ENCODE data around the gene DMRTC2.

The DMRTC2 gene

GRCh38 chr19:41811981-41812380 is 32.9 kb upstream of the DMRTC2 start:
- Histone ChIP-seq H3K4me3 (ENCODE audit: low read length) (no peak overlapping the region), H3K9me3 (ENCODE audit: insufficient read depth, low read depth, low read length) (no peaks in the 10 kb centered on the region), H3K9ac (ENCODE audit: low read depth, low read length) (no peak overlapping the region), H3K27me3 (ENCODE audit: insufficient read depth, low read length) (no peaks in the 10 kb centered on the region), H3K36me3 (ENCODE audit: insufficient read depth, low read depth, low read length) (no peaks in the 10 kb centered on the region), H3K27ac (ENCODE audit: low read length) (no peak overlapping the region), H3K4me1 (ENCODE audit: insufficient read depth, low read length) (no peaks in the 10 kb centered on the region)

DNA sequence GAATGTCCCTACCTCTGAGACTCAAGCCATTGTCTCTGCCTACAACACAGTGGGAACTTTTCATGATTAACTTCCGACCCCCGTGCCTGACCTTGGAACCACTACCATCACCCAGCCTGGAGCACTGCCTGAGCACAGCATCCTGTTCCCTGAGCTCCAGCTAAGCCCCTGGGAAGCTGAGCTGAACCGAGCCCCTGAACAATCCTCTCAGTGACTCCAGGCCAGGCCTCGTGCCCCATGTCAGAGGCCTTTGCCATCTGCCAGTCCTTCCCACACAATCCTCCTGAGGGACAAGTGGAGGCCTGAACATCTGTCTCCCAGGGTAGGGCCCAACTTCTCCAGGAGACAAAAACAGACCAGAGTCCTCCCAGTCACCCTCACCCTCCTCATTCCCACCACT is 30.9 kb upstream of the DMRTC2 start:
- H3K4me1 ChIP-seq (ENCODE audit: insufficient read depth, low read length) = no peaks in the 10 kb centered on the region
- no peak overlapping the region for H3K9ac ChIP-seq (ENCODE audit: low read depth, low read length)
- H3K9me3 ChIP-seq (ENCODE audit: insufficient read depth, low read depth, low read length) = no peaks in the 10 kb centered on the region
- H3K4me3 ChIP-seq (ENCODE audit: low read length) = no peak overlapping the region
- H3K36me3 ChIP-seq (ENCODE audit: insufficient read depth, low read depth, low read length) = no peaks in the 10 kb centered on the region
- H3K27ac ChIP-seq (ENCODE audit: low read length) = no peak overlapping the region
- no peaks in the 10 kb centered on the region for H3K27me3 ChIP-seq (ENCODE audit: insufficient read depth, low read length)

- Histone ChIP-seq H3K4me1 (ENCODE audit: insufficient read depth, low read length) (no peaks in the 10 kb centered on the region), H3K27me3 (ENCODE audit: insufficient read depth, low read length) (no peaks in the 10 kb centered on the region), H3K9me3 (ENCODE audit: insufficient read depth, low read depth, low read length) (no peaks in the 10 kb centered on the region), H3K9ac (ENCODE audit: low read depth, low read length) (no peak overlapping the region), H3K36me3 (ENCODE audit: insufficient read depth, low read depth, low read length) (no peaks in the 10 kb centered on the region), H3K4me3 (ENCODE audit: low read length) (no peak overlapping the region), H3K27ac (ENCODE audit: low read length) (no peak overlapping the region)
Measured at GRCh38 chr19:41815301-41815700, 29.5 kb upstream of the DMRTC2 start.

GRCh38 chr19:41816761-41817160 is 28.1 kb upstream of the DMRTC2 start:
- no peak overlapping the region for H3K27ac ChIP-seq (ENCODE audit: low read length)
- no peaks in the 10 kb centered on the region for H3K36me3 ChIP-seq (ENCODE audit: insufficient read depth, low read depth, low read length)
- no peaks in the 10 kb centered on the region for H3K4me1 ChIP-seq (ENCODE audit: insufficient read depth, low read length)
- H3K27me3 ChIP-seq (ENCODE audit: insufficient read depth, low read length) = no peaks in the 10 kb centered on the region
- H3K4me3 ChIP-seq (ENCODE audit: low read length) = no peak overlapping the region
- no peaks in the 10 kb centered on the region for H3K9me3 ChIP-seq (ENCODE audit: insufficient read depth, low read depth, low read length)
- no peak overlapping the region for H3K9ac ChIP-seq (ENCODE audit: low read depth, low read length)

DNA sequence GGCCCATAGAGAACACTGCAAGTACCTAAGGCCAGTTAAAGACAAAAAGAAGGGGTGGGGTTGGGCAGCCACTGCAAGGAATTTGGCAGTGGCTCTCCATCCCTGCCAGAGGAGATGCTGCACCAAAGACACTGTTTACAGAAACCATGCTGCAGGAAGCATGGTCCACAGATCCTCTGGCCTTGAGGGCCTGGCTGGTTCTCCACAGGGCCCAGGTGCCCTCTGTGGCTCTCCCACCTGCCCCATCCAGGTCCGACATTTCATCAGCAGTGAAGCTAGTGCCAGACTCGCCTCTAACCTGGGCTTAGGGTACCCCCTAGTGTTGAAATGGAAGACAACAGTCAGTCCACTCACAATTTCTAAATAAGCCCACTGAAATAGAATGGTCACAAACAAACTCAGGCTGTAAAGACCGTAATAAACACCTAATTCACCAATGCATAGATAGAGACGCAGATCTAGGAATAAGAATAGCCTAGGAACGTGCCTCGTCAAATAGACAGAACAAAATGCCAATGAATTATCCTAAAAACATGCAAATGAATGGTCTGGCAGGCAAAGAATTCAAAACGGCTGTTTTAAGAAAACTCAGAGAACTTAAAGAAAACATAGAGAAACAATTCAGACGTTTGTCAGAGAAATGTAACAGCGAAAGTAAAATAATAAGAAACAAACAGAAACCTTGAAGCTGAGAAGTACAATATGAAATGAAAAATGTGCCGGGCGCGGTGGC is 23.7 kb upstream of the DMRTC2 start:
- Histone ChIP-seq H3K27me3 (ENCODE audit: insufficient read depth, low read length) (no peaks in the 10 kb centered on the region), H3K9me3 (ENCODE audit: insufficient read depth, low read depth, low read length) (no peaks in the 10 kb centered on the region), H3K27ac (ENCODE audit: low read length) (no peak overlapping the region), H3K36me3 (ENCODE audit: insufficient read depth, low read depth, low read length) (no peaks in the 10 kb centered on the region), H3K9ac (ENCODE audit: low read depth, low read length) (no peak overlapping the region), H3K4me1 (ENCODE audit: insufficient read depth, low read length) (no peaks in the 10 kb centered on the region), H3K4me3 (ENCODE audit: low read length) (no peak overlapping the region)

GRCh38 chr19:41837981-41838708 is 6.7 kb upstream of the DMRTC2 start:
- Histone ChIP-seq H3K27me3 (ENCODE audit: insufficient read depth, low read length) (peaks cover 7% of the 10 kb centered on the region; the same call in 1 of the 2 replicates), H3K9ac (ENCODE audit: low read depth, low read length) (no peak overlapping the region)

GRCh38 chr19:41839211-41839610 is 5.6 kb upstream of the DMRTC2 start:
- H3K27me3 ChIP-seq (ENCODE audit: insufficient read depth, low read length) = peaks cover 7% of the 10 kb centered on the region; the same call in 1 of the 2 replicates

More at GRCh38 chr19:41837981-41838708, 6.7 kb upstream of the DMRTC2 start:
- Histone ChIP-seq H3K4me1 (ENCODE audit: insufficient read depth, low read length) (no peaks in the 10 kb centered on the region), H3K27ac (ENCODE audit: low read length) (no peak overlapping the region), H3K4me3 (ENCODE audit: low read length) (no peak overlapping the region), H3K36me3 (ENCODE audit: insufficient read depth, low read depth, low read length) (no peaks in the 10 kb centered on the region), H3K9me3 (ENCODE audit: insufficient read depth, low read depth, low read length) (no peaks in the 10 kb centered on the region)

GRCh38 chr19:41843371-41843770 is 1.5 kb upstream of the DMRTC2 start:
- H3K4me3 ChIP-seq (ENCODE audit: low read length) = no peak overlapping the region
- H3K9ac ChIP-seq (ENCODE audit: low read depth, low read length) = no peak overlapping the region
- no peak overlapping the region for H3K27ac ChIP-seq (ENCODE audit: low read length)
- no peaks in the 10 kb centered on the region for H3K36me3 ChIP-seq (ENCODE audit: insufficient read depth, low read depth, low read length)
- peaks cover 7% of the 10 kb centered on the region; the same call in 1 of the 2 replicates for H3K27me3 ChIP-seq (ENCODE audit: insufficient read depth, low read length)
- H3K4me1 ChIP-seq (ENCODE audit: insufficient read depth, low read length) = no peaks in the 10 kb centered on the region
- no peaks in the 10 kb centered on the region for H3K9me3 ChIP-seq (ENCODE audit: insufficient read depth, low read depth, low read length)

More at GRCh38 chr19:41839211-41839610, 5.6 kb upstream of the DMRTC2 start:
- H3K36me3 ChIP-seq (ENCODE audit: insufficient read depth, low read depth, low read length) = no peaks in the 10 kb centered on the region
- H3K27ac ChIP-seq (ENCODE audit: low read length) = no peak overlapping the region
- H3K4me3 ChIP-seq (ENCODE audit: low read length) = no peak overlapping the region
- no peaks in the 10 kb centered on the region for H3K4me1 ChIP-seq (ENCODE audit: insufficient read depth, low read length)
- no peak overlapping the region for H3K9ac ChIP-seq (ENCODE audit: low read depth, low read length)
- H3K9me3 ChIP-seq (ENCODE audit: insufficient read depth, low read depth, low read length) = no peaks in the 10 kb centered on the region

- no peak within 1 kb of the TSS for H3K9ac ChIP-seq (ENCODE audit: low read depth, low read length)
- H3K9me3 ChIP-seq (ENCODE audit: insufficient read depth, low read depth, low read length) = no peaks in the 10 kb centered on the region
- no peak within 1 kb of the TSS for H3K27ac ChIP-seq (ENCODE audit: low read length)
- H3K27me3 ChIP-seq (ENCODE audit: insufficient read depth, low read length) = no peaks in the 10 kb centered on the region
- no peaks in the 10 kb centered on the region for H3K4me1 ChIP-seq (ENCODE audit: insufficient read depth, low read length)
- no peak within 1 kb of the TSS for H3K4me3 ChIP-seq (ENCODE audit: low read length)
- H3K36me3 ChIP-seq (ENCODE audit: insufficient read depth, low read depth, low read length) = no peaks in the 10 kb centered on the region
Measured at GRCh38 chr19:41844601-41845000, 241 bp upstream of the DMRTC2 start, which contains the start of gene LYPD4. TSS of gene LYPD4 (minus strand) at chr19:41844683. CDS start at chr19:41839285, 5,398 bp downstream.

- Histone ChIP-seq H3K36me3 (ENCODE audit: insufficient read depth, low read depth, low read length) (no peaks in the 10 kb centered on the region), H3K27ac (ENCODE audit: low read length) (no peak overlapping the region), H3K4me3 (ENCODE audit: low read length) (no peak overlapping the region), H3K9me3 (ENCODE audit: insufficient read depth, low read depth, low read length) (no peaks in the 10 kb centered on the region), H3K9ac (ENCODE audit: low read depth, low read length) (no peak overlapping the region), H3K27me3 (ENCODE audit: insufficient read depth, low read length) (no peaks in the 10 kb centered on the region), H3K4me1 (ENCODE audit: insufficient read depth, low read length) (no peaks in the 10 kb centered on the region)
Measured at GRCh38 chr19:41845051-41845590, 279 bp downstream of the DMRTC2 start.

GRCh38 chr19:41847351-41848105 is 2.7 kb downstream of the DMRTC2 start:
- Histone ChIP-seq H3K4me3 (ENCODE audit: low read length) (no peak overlapping the region), H3K9ac (ENCODE audit: low read depth, low read length) (no peak overlapping the region), H3K27ac (ENCODE audit: low read length) (no peak overlapping the region)

More at GRCh38 chr19:41847351-41848105, 2.7 kb downstream of the DMRTC2 start:
- H3K36me3 ChIP-seq (ENCODE audit: insufficient read depth, low read depth, low read length) = no peaks in the 10 kb centered on the region
- no peaks in the 10 kb centered on the region for H3K9me3 ChIP-seq (ENCODE audit: insufficient read depth, low read depth, low read length)
- H3K4me1 ChIP-seq (ENCODE audit: insufficient read depth, low read length) = peaks cover 5% of the 10 kb centered on the region; the same call in 1 of the 2 replicates
- no peaks in the 10 kb centered on the region for H3K27me3 ChIP-seq (ENCODE audit: insufficient read depth, low read length)

Data from iPS-20b (cell line).